DMS53 treated with DMSO at 0.1 percent for 48 hours (cell line): ENCODE results near the gene FKBP9.

ENCODE experiments used
- DNase-seq: peaks from one replicate; lab custom pipeline; 2025; ENCODE audit not compliant: unreplicated experiment; lab: John Stamatoyannopoulos, UW

The FKBP9 gene

GRCh38 chr7:33055158-33055557 lies 97.9 kb downstream of the FKBP9 start:
- DNase-seq: no peak
